SU-DHL-6 (cell line): ENCODE results near the gene VWA5A.

Source experiments
- H2AFZ ChIP-seq: fragments of 200-600 bp; sonication (generic); 2 replicates; pipeline ENCODE4 v1.6.1; 2014; ENCODE audit warnings: low read depth, mild to moderate bottlenecking, moderate library complexity, mixed read lengths, antibody characterized with exemption, low read length; ENCODE audit not compliant: severe bottlenecking
- H3F3A ChIP-seq: fragments of 200-600 bp; shearing (Covaris generic); 2 replicates; pipeline ENCODE4 v1.6.0; 2016; ENCODE audit warnings: antibody characterized with exemption, mild to moderate bottlenecking; ENCODE audit not compliant: insufficient read depth
- H3K27ac ChIP-seq: fragments of 200-600 bp; sonication (generic); 2 replicates; pipeline ENCODE4 v1.5.1; 2016; ENCODE audit warnings: low read depth, mild to moderate bottlenecking, low read length, moderate library complexity, mixed read lengths
- H3K27me3 ChIP-seq: fragments of 200-600 bp; sonication (generic), shearing (Covaris generic); 2 replicates; pipeline ENCODE4 v1.6.0; 2014; ENCODE audit warnings: mild to moderate bottlenecking, low read length
- H3K36me3 ChIP-seq: fragments of 200-600 bp; sonication (generic); 2 replicates; pipeline ENCODE4 v1.6.1; 2014; ENCODE audit warnings: mild to moderate bottlenecking, low read length, mixed read lengths
- H3K4me2 ChIP-seq: fragments of 300-600, 200-600 bp; shearing (Covaris generic), sonication (generic); 2 replicates; pipeline ENCODE4 v1.6.0; 2014; ENCODE audit warnings: low read length, low read depth, mild to moderate bottlenecking; ENCODE audit not compliant: poor library complexity, severe bottlenecking
- H3K4me3 ChIP-seq: fragments of 200-600 bp; sonication (generic); 2 replicates; pipeline ENCODE4 v1.5.1; 2014; ENCODE audit warnings: antibody characterized with exemption, low read length, mild to moderate bottlenecking, mixed read lengths; ENCODE audit not compliant: insufficient read depth, poor library complexity, severe bottlenecking
- H3K79me2 ChIP-seq: fragments of 200-600 bp; sonication (generic); 2 replicates; pipeline ENCODE4 v1.6.1; 2014; ENCODE audit warnings: mild to moderate bottlenecking, low read length, moderate library complexity; ENCODE audit not compliant: insufficient read depth
- H3K9ac ChIP-seq: fragments of 200-600 bp; sonication (generic); 2 replicates; pipeline ENCODE4 v1.7.0; 2014; ENCODE audit warnings: mild to moderate bottlenecking, low read length
- H3K9me2 ChIP-seq: fragments of 200-600 bp; sonication (generic); replicated peaks from 2 replicates; pipeline ENCODE4 v1.6.1; 2014; ENCODE audit warnings: low read length; ENCODE audit not compliant: insufficient read depth
- H3K9me3 ChIP-seq: fragments of 200-600 bp; sonication (generic); 2 replicates; pipeline ENCODE4 v1.6.1; 2014; ENCODE audit warnings: low read length, mixed read lengths; ENCODE audit not compliant: insufficient read depth
- H4K20me1 ChIP-seq: fragments of 200-600 bp; sonication (generic); 2 replicates; pipeline ENCODE4 v1.6.1; 2014; ENCODE audit warnings: low read depth, mild to moderate bottlenecking, antibody characterized with exemption, low read length, moderate library complexity, mixed read lengths
- CTCF ChIP-seq: fragments of 200-600 bp; sonication (generic); IDR thresholded peaks from one replicate; pipeline ENCODE4 v1.5.1; 2017; ENCODE audit warnings: antibody characterized with exemption, mild to moderate bottlenecking, low read length, moderate library complexity; ENCODE audit not compliant: insufficient read depth, poor library complexity, severe bottlenecking
- EZH2phosphoT487 ChIP-seq: fragments of 200-600 bp; sonication (generic), shearing (Covaris generic); conservative IDR thresholded peaks from 2 replicates; pipeline ENCODE4 v1.6.1; 2018; ENCODE audit warnings: mild to moderate bottlenecking, antibody characterized with exemption, low read length, moderate library complexity, mixed read lengths

The VWA5A gene

GRCh38 chr11:124153821-124154220, 38.6 kb downstream of the VWA5A start:
- Histone ChIP-seq H3K79me2 (no peaks in the 10 kb centered on the region), H3K27me3 (no peaks in the 10 kb centered on the region), H3F3A (no peaks in the 10 kb centered on the region)

GRCh38 chr11:124159481-124159880, 44.2 kb downstream of the VWA5A start:
- Histone ChIP-seq H3K27ac (no peak overlapping the region), H3F3A (no peaks in the 10 kb centered on the region), H2AFZ (no peak overlapping the region), H4K20me1 (no peaks in the 10 kb centered on the region), H3K9me3 (no peaks in the 10 kb centered on the region), H3K9ac (no peak overlapping the region), H3K9me2 (no peaks in the 10 kb centered on the region), H3K4me3 (no peak overlapping the region), H3K36me3 (no peaks in the 10 kb centered on the region), H3K27me3 (no peaks in the 10 kb centered on the region), H3K79me2 (no peaks in the 10 kb centered on the region), H3K4me2 (no peak overlapping the region)
- no peak for TF ChIP-seq CTCF
- TF ChIP-seq EZH2phosphoT487, result no peak

More at GRCh38 chr11:124153821-124154220, 38.6 kb downstream of the VWA5A start:
- Histone ChIP-seq H3K9me2 (no peaks in the 10 kb centered on the region), H4K20me1 (no peaks in the 10 kb centered on the region), H3K4me2 (no peak overlapping the region), H3K4me3 (no peak overlapping the region), H3K9ac (no peak overlapping the region), H2AFZ (no peak overlapping the region), H3K9me3 (no peaks in the 10 kb centered on the region), H3K36me3 (no peaks in the 10 kb centered on the region), H3K27ac (no peak overlapping the region)
- no peak for TF ChIP-seq CTCF
- TF ChIP-seq EZH2phosphoT487, result no peak

GRCh38 chr11:124160986-124161385, 45.7 kb downstream of the VWA5A start:
- Histone ChIP-seq H2AFZ (no peak overlapping the region), H3K4me3 (no peak overlapping the region), H3K36me3 (no peaks in the 10 kb centered on the region), H4K20me1 (no peaks in the 10 kb centered on the region), H3K9me2 (no peaks in the 10 kb centered on the region), H3K9me3 (no peaks in the 10 kb centered on the region), H3F3A (no peaks in the 10 kb centered on the region), H3K27me3 (no peaks in the 10 kb centered on the region), H3K4me2 (no peak overlapping the region), H3K27ac (no peak overlapping the region), H3K79me2 (no peaks in the 10 kb centered on the region), H3K9ac (no peak overlapping the region)
- TF ChIP-seq EZH2phosphoT487, result no peak
- TF ChIP-seq CTCF, result no peak
